ENCODE measurements around the gene RPL31. TPM values are rescaled to one million over a fixed set of nuclear protein-coding genes. Genes with fewer than 3 reads are reported as not detected.

RPL31 gene
- total and polyA plus RNA-seq, 2 experiments from 2014 or later, result 1,256 to 1,571 TPM

DNA sequence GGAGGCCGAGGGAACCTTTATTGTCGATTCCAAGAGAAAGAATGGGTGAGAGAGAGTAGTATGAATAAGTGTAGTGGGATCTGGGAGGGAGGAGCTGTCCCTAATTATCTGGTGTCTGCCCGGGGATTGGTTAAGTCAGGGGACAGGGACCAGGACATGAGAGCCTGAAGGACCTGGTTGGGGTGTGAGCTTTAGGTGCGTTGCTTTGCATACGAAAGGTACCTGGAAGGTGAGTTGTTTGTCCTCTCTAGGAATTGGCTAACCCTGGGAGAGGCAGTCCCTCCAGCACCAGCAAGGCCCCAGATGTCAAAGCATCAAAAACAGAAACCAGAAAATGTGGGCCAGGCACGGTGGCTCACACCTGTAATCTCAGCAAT, 48.1 kb upstream of the RPL31 start:
- Histone ChIP-seq H3K4me2 (no peak overlapping the region), H3K4me1 (ENCODE audit: insufficient read depth) (no peaks in the 10 kb centered on the region), H3K9me2 (replicated peaks; ENCODE audit: insufficient read depth) (no peaks in the 10 kb centered on the region), H3K4me3 (no peak overlapping the region), H3K79me2 (no peaks in the 10 kb centered on the region), H3K27ac (no peak overlapping the region), H3K36me3 (replicated peaks; ENCODE audit: insufficient read depth, low read depth) (no peaks in the 10 kb centered on the region), H4K20me1 (ENCODE audit: insufficient read depth, poor library complexity, severe bottlenecking) (no peaks in the 10 kb centered on the region), H3K9me3 (ENCODE audit: low read depth) (no peaks in the 10 kb centered on the region), H3K27me3 (no peaks in the 10 kb centered on the region), H2AFZ (no peak overlapping the region)
- WGBS (ENCODE audit: low lambda C conversion rate, missing lambda C conversion rate), result 83% methylated on average over 6 of the region's 6 CpGs
- DNase-seq (ENCODE audit: low spot score), result no peak
- TF ChIP-seq, protein P1, sequence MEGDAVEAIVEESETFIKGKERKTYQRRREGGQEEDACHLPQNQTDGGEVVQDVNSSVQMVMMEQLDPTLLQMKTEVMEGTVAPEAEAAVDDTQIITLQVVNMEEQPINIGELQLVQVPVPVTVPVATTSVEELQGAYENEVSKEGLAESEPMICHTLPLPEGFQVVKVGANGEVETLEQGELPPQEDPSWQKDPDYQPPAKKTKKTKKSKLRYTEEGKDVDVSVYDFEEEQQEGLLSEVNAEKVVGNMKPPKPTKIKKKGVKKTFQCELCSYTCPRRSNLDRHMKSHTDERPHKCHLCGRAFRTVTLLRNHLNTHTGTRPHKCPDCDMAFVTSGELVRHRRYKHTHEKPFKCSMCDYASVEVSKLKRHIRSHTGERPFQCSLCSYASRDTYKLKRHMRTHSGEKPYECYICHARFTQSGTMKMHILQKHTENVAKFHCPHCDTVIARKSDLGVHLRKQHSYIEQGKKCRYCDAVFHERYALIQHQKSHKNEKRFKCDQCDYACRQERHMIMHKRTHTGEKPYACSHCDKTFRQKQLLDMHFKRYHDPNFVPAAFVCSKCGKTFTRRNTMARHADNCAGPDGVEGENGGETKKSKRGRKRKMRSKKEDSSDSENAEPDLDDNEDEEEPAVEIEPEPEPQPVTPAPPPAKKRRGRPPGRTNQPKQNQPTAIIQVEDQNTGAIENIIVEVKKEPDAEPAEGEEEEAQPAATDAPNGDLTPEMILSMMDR (IDR thresholded peaks at IDR 0.05; ENCODE audit: poor library complexity), result no peak
- no peak for TF ChIP-seq EZH2 (IDR thresholded peaks at IDR 0.05; ENCODE audit: borderline replicate concordance)
- TF ChIP-seq EZH2phosphoT487 (IDR thresholded peaks at IDR 0.05; ENCODE audit: low read depth, severe bottlenecking, unreplicated experiment), result no peak

DNA sequence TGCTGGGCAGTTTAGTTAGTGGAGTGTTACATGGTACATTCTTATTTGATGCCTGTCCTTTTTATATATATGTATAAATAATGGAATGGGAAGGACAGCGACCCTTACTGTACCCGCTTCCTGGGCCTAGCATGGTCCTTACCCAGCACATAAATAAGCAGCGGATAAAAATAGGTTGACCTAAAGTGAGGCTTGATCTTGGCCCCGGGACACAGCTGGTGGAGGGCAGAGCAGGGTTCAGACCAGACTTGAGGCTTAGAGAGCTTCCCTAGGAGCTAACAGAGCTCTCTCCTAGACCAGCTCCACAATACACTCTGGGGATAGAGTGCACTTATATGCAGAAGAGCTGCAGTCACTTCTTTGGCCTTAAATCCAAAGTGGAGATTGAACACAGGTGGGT, 46.9 kb upstream of the RPL31 start:
- TF ChIP-seq EZH2 (IDR thresholded peaks at IDR 0.05; ENCODE audit: borderline replicate concordance), result no peak
- TF ChIP-seq, protein P1 (IDR thresholded peaks at IDR 0.05; ENCODE audit: poor library complexity), result no peak
- no peak for TF ChIP-seq EZH2phosphoT487 (IDR thresholded peaks at IDR 0.05; ENCODE audit: low read depth, severe bottlenecking, unreplicated experiment)

DNA sequence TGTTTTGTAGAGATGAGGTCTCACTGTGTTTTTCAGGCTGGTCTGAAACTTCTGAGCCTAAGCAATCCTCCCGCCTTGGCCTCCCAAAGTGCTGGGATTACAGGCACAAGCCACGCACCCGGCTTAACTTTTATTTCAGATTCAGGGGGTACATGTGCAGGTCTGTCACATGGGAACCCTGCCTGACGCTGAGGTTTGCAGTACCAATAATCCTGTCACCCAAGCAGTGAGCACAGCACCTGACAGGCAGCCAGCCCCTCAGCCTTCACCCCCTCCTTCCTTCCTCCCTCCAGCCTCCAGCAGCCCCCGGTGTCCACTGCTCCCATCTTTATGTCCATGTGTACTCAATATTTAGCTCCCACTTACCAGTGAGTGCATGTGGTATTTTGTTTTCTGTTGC, 46.0 kb upstream of the RPL31 start:
- no peak for DNase-seq (ENCODE audit: low spot score)
- H3K27me3 ChIP-seq, result no peaks in the 10 kb centered on the region
- no peak overlapping the region for H3K27ac ChIP-seq
- no peak overlapping the region for H3K4me3 ChIP-seq
- 100% methylated on average over 5 of the region's 5 CpGs for WGBS (ENCODE audit: low lambda C conversion rate, missing lambda C conversion rate)
- H3K4me2 ChIP-seq, result no peak overlapping the region
- H4K20me1 ChIP-seq (ENCODE audit: insufficient read depth, poor library complexity, severe bottlenecking), result no peaks in the 10 kb centered on the region
- H3K9me2 ChIP-seq (replicated peaks; ENCODE audit: insufficient read depth), result no peaks in the 10 kb centered on the region
- no peaks in the 10 kb centered on the region for H3K79me2 ChIP-seq
- H3K4me1 ChIP-seq (ENCODE audit: insufficient read depth), result no peaks in the 10 kb centered on the region
- TF ChIP-seq EZH2phosphoT487 (IDR thresholded peaks at IDR 0.05; ENCODE audit: low read depth, severe bottlenecking, unreplicated experiment) (no peak), EZH2 (IDR thresholded peaks at IDR 0.05; ENCODE audit: borderline replicate concordance) (no peak)
- TF ChIP-seq, protein P1 (IDR thresholded peaks at IDR 0.05; ENCODE audit: poor library complexity), result no peak
- no peaks in the 10 kb centered on the region for H3K36me3 ChIP-seq (replicated peaks; ENCODE audit: insufficient read depth, low read depth)
- H2AFZ ChIP-seq, result no peak overlapping the region
- H3K9me3 ChIP-seq (ENCODE audit: low read depth), result no peaks in the 10 kb centered on the region

More for the DNA sequence above, 46.9 kb upstream of the RPL31 start:
- Histone ChIP-seq H4K20me1 (ENCODE audit: insufficient read depth, poor library complexity, severe bottlenecking) (no peaks in the 10 kb centered on the region), H3K79me2 (no peaks in the 10 kb centered on the region), H3K27me3 (no peaks in the 10 kb centered on the region), H3K9me2 (replicated peaks; ENCODE audit: insufficient read depth) (no peaks in the 10 kb centered on the region), H3K36me3 (replicated peaks; ENCODE audit: insufficient read depth, low read depth) (no peaks in the 10 kb centered on the region), H3K27ac (no peak overlapping the region), H3K9me3 (ENCODE audit: low read depth) (no peaks in the 10 kb centered on the region), H3K4me1 (ENCODE audit: insufficient read depth) (no peaks in the 10 kb centered on the region), H3K4me2 (no peak overlapping the region), H3K4me3 (no peak overlapping the region), H2AFZ (no peak overlapping the region)
- 96% methylated on average over 4 of the region's 4 CpGs for WGBS (ENCODE audit: low lambda C conversion rate, missing lambda C conversion rate)
- no peak for DNase-seq (ENCODE audit: low spot score)

Measured in hepatocyte (in vitro differentiated cells).